Vagina (tissue), 2 donors: Measurements from ENCODE around the gene RANBP17.
"Not testable (repeated sequence)": the region's sequence is repeated elsewhere in the genome, so short reads cannot be mapped to it uniquely, and the experiment has no call there.

Experiments
- CTCF ChIP-seq, 3 experiments: fragments of 450-650 bp in 2 of 3; fragments of 200-600 bp in 1 of 3; sonication (generic) in 1 of 3; IDR thresholded peaks; one replicate each; pipeline ENCODE4 v1.5.1; 2017 to 2019; ENCODE audit warnings: antibody characterized with exemption in 3 of 3, mild to moderate bottlenecking in 2 of 3, moderate library complexity in 2 of 3
- POLR2A ChIP-seq, 2 donors: fragments of 450-650 bp; IDR thresholded peaks; one replicate each; pipeline ENCODE4 v1.6.1; 2017; ENCODE audit warnings: antibody characterized with exemption in 2 of 2, mild to moderate bottlenecking in 2 of 2, moderate library complexity in 2 of 2
- POLR2AphosphoS5 ChIP-seq, 2 donors: sonication (generic); formaldehyde crosslinking; IDR thresholded peaks; one replicate each; pipeline ENCODE4 v1.9.0; 2017; ENCODE audit warnings: antibody characterized with exemption in 2 of 2, mild to moderate bottlenecking in 2 of 2, low read depth in 1 of 2; ENCODE audit not compliant: insufficient read depth in 1 of 2

GRCh38 chr5:171041893-171042292, 180.1 kb downstream of the RANBP17 start:
- TF ChIP-seq POLR2AphosphoS5 (IDR thresholded peaks at IDR 0.05; ENCODE audit: insufficient read depth in 1 of 2, low read depth in 1 of 2); CTCF (IDR thresholded peaks at IDR 0.05); POLR2A (IDR thresholded peaks at IDR 0.05): not testable (repeated sequence)
